HepG2 (cell line): ENCODE measurements around the gene DYNLL2. TPM values are rescaled to one million over a fixed set of nuclear protein-coding genes. Genes with fewer than 3 reads are reported as not detected.

ENCODE experiments used
- ATAC-seq: fragments of 200-7000 bp; cut with Tn5 transposase; 3 replicates; pipeline ENCODE4 v1.9.1; 2020; ENCODE audit warnings: mild to moderate bottlenecking, moderate library complexity
- BruUV-seq: library from RNA; stranded (reverse); fragments of 400-500 nt; replicated peaks from 2 replicates; lab custom pipeline; 2021; lab: Mats Ljungman, UMichigan
- CTCF ChIA-PET: fragments of 300-600 bp; formaldehyde crosslinking; extraction: SDS; loops from one replicate; lab custom pipeline; 2021; ENCODE audit warnings: low total read pairs, inconsistent platforms, low intra/inter-chr PET ratio; lab: Yijun Ruan, JAX
- POLR2A ChIA-PET: fragments of 350-600 bp; sonication (Branson Sonifier 250); formaldehyde crosslinking; loops from one replicate; lab custom pipeline; 2020; ENCODE audit warnings: antibody characterized with exemption, inconsistent platforms; lab: Yijun Ruan, JAX
- DNase-seq: peaks from one replicate; pipeline ENCODE4 v3.0.0-alpha.2; 2015; ENCODE audit warnings: low spot score
- FAIRE-seq: peaks from 3 replicates; lab custom pipeline; 2011; peaks lifted over from hg19 to GRCh38; lab: Jason Lieb, UNC
- H2AFZ ChIP-seq: one replicate; pipeline ENCODE4 v1.6.1; 2011; ENCODE audit warnings: low read length, inconsistent platforms
- H3K27ac ChIP-seq: fragments of 300-600 bp; 3 replicates; pipeline ENCODE4 v1.8.0; 2011; ENCODE audit warnings: mixed run types, mild to moderate bottlenecking, mixed read lengths, low read length, inconsistent platforms; ENCODE audit not compliant: insufficient read depth; ENCODE audit errors: extremely low read length
- H3K27me3 ChIP-seq, 2 experiments: fragments of 200-600 bp in 1 of 2; 2 replicates in 1 of 2; 3 replicates in 1 of 2; pipeline versions ENCODE4 v1.6.0 to v1.8.0; 2011; ENCODE audit warnings: low read length in 2 of 2, mild to moderate bottlenecking in 2 of 2, moderate library complexity in 2 of 2, inconsistent platforms in 1 of 2; ENCODE audit not compliant: insufficient read depth in 2 of 2, control insufficient read depth in 1 of 2
- H3K36me3 ChIP-seq, 2 experiments: fragments of 200-600 bp in 1 of 2; replicated peaks in 1 of 2; 2 replicates in 1 of 2; 3 replicates in 1 of 2; pipeline versions ENCODE4 v1.5.1 to v1.8.0; 2011; ENCODE audit warnings: low read length in 2 of 2, inconsistent platforms in 1 of 2; ENCODE audit not compliant: insufficient read depth in 2 of 2, control insufficient read depth in 1 of 2
- H3K4me1 ChIP-seq: 2 replicates; pipeline ENCODE4 v1.5.1; 2012; ENCODE audit warnings: low read length, inconsistent platforms; ENCODE audit not compliant: insufficient read depth
- H3K4me2 ChIP-seq: 2 replicates; pipeline ENCODE4 v1.6.0; 2011; ENCODE audit warnings: low read depth, low read length, inconsistent platforms
- H3K4me3 ChIP-seq, 3 experiments: fragments of 200-600 bp in 1 of 3; sonication (generic), shearing (Covaris generic) in 1 of 3; replicated peaks in 1 of 3; 2 replicates each; pipeline ENCODE4 v1.5.1; 2011 to 2016; ENCODE audit warnings: low read length in 3 of 3, inconsistent platforms in 2 of 3, low read depth in 2 of 3, mild to moderate bottlenecking in 2 of 3, control low read depth in 1 of 3, mixed read lengths in 1 of 3; ENCODE audit not compliant: insufficient read depth in 1 of 3
- H3K79me2 ChIP-seq: one replicate; pipeline ENCODE4 v1.6.1; 2011; ENCODE audit warnings: low read length, inconsistent platforms; ENCODE audit not compliant: insufficient read depth
- H3K9ac ChIP-seq: 2 replicates; pipeline ENCODE4 v1.6.0; 2011; ENCODE audit warnings: mild to moderate bottlenecking, low read depth, low read length, inconsistent platforms; ENCODE audit not compliant: insufficient read depth
- H3K9me3 ChIP-seq: 2 replicates; pipeline ENCODE4 v1.5.1; 2012; ENCODE audit warnings: mild to moderate bottlenecking, low read length
- H4K20me1 ChIP-seq: 2 replicates; pipeline ENCODE4 v1.6.0; 2011; ENCODE audit warnings: inconsistent platforms, mild to moderate bottlenecking, low read length, moderate library complexity; ENCODE audit not compliant: insufficient read depth
- ATF6 ChIP-seq: sonication (generic); formaldehyde crosslinking; conservative IDR thresholded peaks from 2 replicates; pipeline ENCODE4 v1.4.0; 2020; ENCODE audit warnings: missing genetic modification reagents
- HES4 ChIP-seq: sonication (generic); formaldehyde crosslinking; IDR thresholded peaks from 2 replicates; pipeline ENCODE4 v1.9.0; 2021; ENCODE audit warnings: mild to moderate bottlenecking, missing genetic modification reagents, borderline replicate concordance
- KIAA2018 ChIP-seq: sonication (generic); formaldehyde crosslinking; IDR thresholded peaks from 2 replicates; pipeline ENCODE4 v1.5.0; 2020; ENCODE audit warnings: mild to moderate bottlenecking, missing genetic modification reagents, borderline replicate concordance
- SMC3 ChIP-seq: IDR thresholded peaks from 2 replicates; pipeline ENCODE4 v1.6.1; 2011; ENCODE audit warnings: low read length, improper control_type of control experiment
- TIGD3 ChIP-seq: sonication (generic); formaldehyde crosslinking; IDR thresholded peaks from 2 replicates; pipeline ENCODE4 v1.5.1; 2020; ENCODE audit warnings: mild to moderate bottlenecking, missing genetic modification reagents, borderline replicate concordance
- ZBTB25 ChIP-seq: IDR thresholded peaks from 2 replicates; pipeline ENCODE4 v1.6.1; 2018; ENCODE audit warnings: missing genetic modification reagents
- ZMYM2 ChIP-seq: sonication (generic); formaldehyde crosslinking; IDR thresholded peaks from 2 replicates; pipeline ENCODE4 v1.8.0; 2022; ENCODE audit warnings: mild to moderate bottlenecking, missing genetic modification reagents
- WGBS: methylation state at CpG from one replicate; pipeline ENCODE4 v1.1.6; 2017; ENCODE audit warnings: low lambda C conversion rate; 5-methylcytosine and 5-hydroxymethylcytosine counted together
- in situ Hi-C: cut with HindIII; loops from 2 replicates; pipeline ENCODE4 v1.10.0; 2017; ENCODE audit warnings: low pct_unique_long_range_greater_than_20kb; ENCODE audit not compliant: extremely low pct_ligation_motif_present
- intact Hi-C: fragments of 100-400 bp; cut with micrococcal nuclease; formaldehyde crosslinking; loops from one replicate; pipeline ENCODE4 v1.10.0; 2022; ENCODE audit not compliant: unreplicated experiment
- polyA plus RNA-seq, 8 experiments: library from polyadenylated mRNA; depleted of rRNA in 3 of 8; stranded (reverse) in 7 of 8; unstranded in 1 of 8; fragments of >200 nt; fragmentation: Illumina TruSeq in 4 of 8; extraction: Trizol in 4 of 8; gene quantifications; 2 replicates each; pipeline versions ENCODE4 v1.2.1 to v1.2.3, GENCODE V29; 2011 to 2016; ENCODE audit warnings: low read depth in 4 of 8, missing spikeins in 1 of 8, mixed read lengths in 1 of 8; ENCODE audit not compliant: insufficient read depth in 1 of 8
- total RNA-seq, 5 experiments: library from RNA; depleted of rRNA; stranded (reverse); fragments of >200 nt; fragmentation: Illumina TruSeq; extraction: Trizol; gene quantifications; 2 replicates each; pipeline ENCODE4 v1.2.3, GENCODE V29; 2016; ENCODE audit warnings: low read depth in 1 of 5

The DYNLL2 gene
- total and polyA plus RNA-seq, 2 of the 13 experiments (the other 11 are each of a cell fraction or from before 2014, with no cell fraction given): 9.5 to 29.0 TPM

GRCh38 chr17:58047376-58048150 lies 35.7 kb upstream of the DYNLL2 start (continued):
- TF ChIP-seq ZBTB25 (CRISPR knock-in tag) (no peak), SMC3 (no peak)

GRCh38 chr17:58049533-58049932 lies 33.7 kb upstream of the DYNLL2 start:
- Histone ChIP-seq H3K27me3 (peaks cover 0 to 23% of the 10 kb centered on the region in 2 experiments; a peak in 2 of 5 replicates), H3K79me2 (no peaks in the 10 kb centered on the region), H4K20me1 (no peaks in the 10 kb centered on the region), H3K4me1 (peaks cover 3% of the 10 kb centered on the region; the same call in 1 of the 2 replicates), H2AFZ (no peak overlapping the region), H3K9me3 (no peaks in the 10 kb centered on the region), H3K4me2 (no peak overlapping the region), H3K9ac (no peak overlapping the region), H3K36me3 (no peaks in the 10 kb centered on the region), H3K27ac (no peak overlapping the region), H3K4me3 (no peak overlapping the region)
- ChIA-PET POLR2A (no interaction called here), CTCF (no interaction called here)
- 41% methylated on average over 4 of the region's 4 CpGs for WGBS
- in situ Hi-C loops (loop anchor here (25.0 kb wide), 1 partner anchor 413 kb away; no protein-coding TSS in a partner anchor), intact Hi-C loops (no loop called here)
- BruUV-seq: no TSS peak
- no peak for DNase-seq
- FAIRE-seq: no peak
- ATAC-seq: no peak
- no peak for TF ChIP-seq KIAA2018 (CRISPR knock-in tag)
- no peak for TF ChIP-seq ZMYM2 (CRISPR knock-in tag)
- no peak for TF ChIP-seq TIGD3 (CRISPR knock-in tag)
- TF ChIP-seq HES4: no peak
- TF ChIP-seq ATF6: no peak
